ENCODE data around the gene TMEM108.

Gene TMEM108

DNA sequence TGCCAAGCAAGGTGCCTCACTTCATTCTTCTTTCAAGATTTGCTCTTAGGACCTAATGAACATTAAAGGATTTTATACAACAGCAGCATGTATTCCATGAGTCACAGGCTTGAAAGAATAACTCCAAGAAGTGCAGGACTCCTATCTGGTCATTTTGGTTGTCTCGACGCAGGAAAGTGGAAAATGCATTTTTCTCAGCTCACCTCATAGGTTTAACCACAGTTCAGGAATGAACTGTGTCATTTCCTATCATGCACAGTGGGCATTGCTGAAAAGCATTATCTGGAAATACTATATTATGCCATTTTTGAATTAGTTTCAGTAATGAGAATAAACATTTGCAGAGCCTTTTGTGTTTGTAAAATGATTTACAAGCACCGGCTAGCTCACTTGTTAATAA lies 263.0 kb downstream of the TMEM108 start:
- DNase-seq (ENCODE audit: extremely low read depth in 1 of 2, low read depth in 1 of 2): no peak

DNA sequence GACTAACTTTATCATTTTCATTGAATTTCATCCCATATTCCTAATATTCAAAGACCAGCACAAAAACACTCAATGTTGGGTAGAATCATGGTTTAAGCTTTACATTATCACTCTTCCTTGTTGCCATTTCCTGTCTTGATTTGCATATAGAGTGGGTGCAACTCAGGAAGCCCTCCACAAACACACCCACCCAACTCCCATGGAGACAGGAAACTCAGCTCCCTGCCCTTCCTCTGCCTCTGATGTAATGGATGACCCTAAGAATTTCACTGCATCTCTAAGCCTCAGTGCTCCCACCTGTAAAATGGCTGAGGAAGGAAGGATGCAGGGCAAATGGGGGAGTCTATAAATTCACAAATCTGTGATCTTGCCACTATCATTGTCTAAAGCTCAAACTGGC lies 263.5 kb downstream of the TMEM108 start:
- no peak for DNase-seq (ENCODE audit: extremely low read depth in 1 of 2, low read depth in 1 of 2)

DNA sequence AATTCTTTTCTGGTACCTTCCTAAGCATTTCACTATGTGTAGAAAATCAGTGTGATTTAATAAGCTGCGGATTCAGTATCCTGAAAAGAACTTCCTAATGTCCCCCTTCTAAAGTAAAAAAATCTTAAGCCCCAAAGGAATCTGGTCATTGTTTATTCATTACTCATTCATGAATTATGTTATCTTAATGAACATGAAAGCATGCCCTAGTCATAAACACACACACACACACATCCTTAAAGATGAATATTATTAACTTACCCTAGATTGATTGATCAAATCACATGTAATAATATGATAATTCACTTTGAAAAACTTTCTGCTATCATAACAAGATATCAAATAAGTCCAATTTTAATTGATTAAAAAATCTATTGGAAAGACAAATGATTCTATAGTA lies 265.2 kb downstream of the TMEM108 start:
- DNase-seq (ENCODE audit: extremely low read depth in 1 of 2, low read depth in 1 of 2): no peak

DNA sequence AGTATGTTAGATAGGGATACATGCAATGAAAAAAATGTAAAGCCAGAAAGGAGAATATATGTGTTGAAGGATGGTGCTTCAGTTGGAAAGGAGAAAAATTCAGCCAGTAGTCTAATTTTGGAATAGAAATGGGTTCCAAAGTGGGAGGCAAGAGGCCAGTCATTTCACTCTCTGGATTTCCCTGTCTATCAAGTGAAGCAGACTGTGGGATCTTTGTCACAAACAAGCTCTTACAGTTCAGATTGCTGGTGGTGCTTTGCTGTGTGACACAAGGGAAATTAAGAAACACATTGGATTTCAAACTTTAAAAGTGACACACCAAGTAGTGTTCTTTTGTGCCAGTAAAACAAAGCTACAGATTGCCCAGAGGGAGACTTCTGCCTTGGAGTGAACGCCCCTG lies 279.7 kb downstream of the TMEM108 start:
- DNase-seq (ENCODE audit: extremely low read depth in 1 of 2, low read depth in 1 of 2): no peak

DNA sequence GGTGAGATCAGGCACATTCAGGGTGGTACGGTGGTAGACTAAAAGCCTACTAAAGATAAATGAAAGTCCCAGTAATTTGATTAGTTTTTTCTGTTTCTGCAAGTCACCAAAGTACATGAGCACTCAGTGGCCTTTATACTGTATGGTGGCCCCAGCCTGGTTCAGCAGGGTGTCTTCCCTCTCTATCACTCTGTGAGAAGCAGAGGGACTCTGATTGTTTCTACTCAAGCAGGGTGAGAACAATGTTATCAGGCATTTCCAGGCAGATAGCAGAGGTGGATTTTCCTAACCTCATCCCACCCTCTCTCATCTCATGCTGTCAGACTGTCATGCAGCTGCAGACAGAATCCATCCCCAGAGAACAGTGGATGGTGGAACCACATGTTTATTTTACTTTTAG lies 290.2 kb downstream of the TMEM108 start:
- DNase-seq (ENCODE audit: extremely low read depth in 1 of 2, low read depth in 1 of 2): no peak

DNA sequence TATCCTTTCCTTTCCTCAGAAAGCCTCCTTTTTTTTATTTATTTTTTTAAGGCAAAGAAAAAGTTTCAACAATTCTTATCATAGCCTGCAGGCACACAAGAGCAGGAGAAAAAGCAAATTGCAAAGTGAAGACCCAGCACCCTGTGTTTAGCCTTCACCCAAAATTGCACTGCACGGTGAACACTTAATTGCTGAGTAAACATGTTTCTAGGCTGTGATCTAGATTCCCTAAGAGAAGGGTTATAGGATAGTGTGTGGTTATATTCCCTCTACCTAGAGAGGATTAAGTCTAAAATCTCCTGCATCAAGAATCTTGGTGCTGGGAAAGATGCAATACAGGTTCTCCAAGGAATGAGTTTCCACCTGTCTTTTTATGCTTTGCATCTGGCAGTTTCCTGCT lies 291.4 kb downstream of the TMEM108 start:
- no peak for DNase-seq (ENCODE audit: extremely low read depth in 1 of 2, low read depth in 1 of 2)

DNA sequence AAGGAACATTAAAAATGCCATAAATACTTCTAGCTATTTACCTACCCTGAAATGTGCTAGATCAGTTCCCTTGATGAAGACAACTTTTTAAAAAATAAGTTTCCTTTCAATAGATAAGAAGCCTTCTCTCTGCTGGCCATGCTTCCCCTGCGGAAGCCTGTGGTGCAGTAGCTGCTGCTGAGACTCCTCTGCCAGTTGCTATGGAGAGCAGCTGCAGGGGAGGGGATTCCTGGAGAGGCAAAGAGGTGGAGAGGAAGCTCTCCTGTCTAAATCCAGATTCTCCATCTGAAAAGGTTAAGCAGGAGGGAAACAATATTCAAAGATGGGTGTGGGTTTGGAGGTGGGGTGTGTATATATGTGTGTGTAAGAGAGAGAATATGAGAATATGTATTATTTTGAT lies 291.9 kb downstream of the TMEM108 start:
- DNase-seq (ENCODE audit: extremely low read depth in 1 of 2, low read depth in 1 of 2): no peak

DNA sequence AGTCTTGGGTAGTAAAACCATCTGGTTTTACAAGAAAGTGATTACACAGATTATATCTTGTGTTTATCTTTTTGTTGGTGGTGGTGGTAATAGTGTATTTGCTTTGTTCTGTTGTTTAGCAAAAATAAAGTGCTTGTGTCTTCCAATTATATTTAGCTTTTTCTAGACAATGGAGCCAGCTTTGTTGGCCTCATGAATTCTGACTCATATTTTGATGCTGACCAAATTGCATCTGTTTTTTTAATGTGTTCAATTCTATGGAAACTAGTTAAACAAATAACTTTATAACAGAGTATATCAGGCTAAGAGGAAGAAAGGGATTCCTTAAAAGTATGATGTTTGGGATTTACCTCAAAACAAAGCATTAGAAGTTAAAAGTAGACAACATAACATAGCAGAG lies 292.3 kb downstream of the TMEM108 start:
- DNase-seq (ENCODE audit: extremely low read depth in 1 of 2, low read depth in 1 of 2): no peak

DNA sequence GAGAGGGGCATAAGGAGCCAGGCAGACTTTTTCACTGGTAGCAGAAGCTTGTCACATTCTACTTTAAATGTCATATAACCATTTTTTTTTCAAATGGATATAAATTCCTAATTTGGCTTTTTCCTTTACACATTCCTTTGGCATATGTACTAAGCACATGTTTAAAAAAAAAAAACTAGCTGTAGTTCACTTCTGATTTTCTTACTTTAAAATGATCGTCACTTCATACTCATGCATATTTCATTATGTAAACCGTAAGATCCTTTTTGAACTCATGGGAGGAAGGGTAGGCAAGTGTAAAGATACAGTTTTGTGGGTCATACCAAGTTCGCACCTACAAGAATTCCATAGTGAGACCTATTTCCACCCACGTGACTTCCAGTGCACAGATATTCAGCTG lies 316.5 kb downstream of the TMEM108 start:
- DNase-seq (ENCODE audit: extremely low read depth in 1 of 2, low read depth in 1 of 2): no peak

DNA sequence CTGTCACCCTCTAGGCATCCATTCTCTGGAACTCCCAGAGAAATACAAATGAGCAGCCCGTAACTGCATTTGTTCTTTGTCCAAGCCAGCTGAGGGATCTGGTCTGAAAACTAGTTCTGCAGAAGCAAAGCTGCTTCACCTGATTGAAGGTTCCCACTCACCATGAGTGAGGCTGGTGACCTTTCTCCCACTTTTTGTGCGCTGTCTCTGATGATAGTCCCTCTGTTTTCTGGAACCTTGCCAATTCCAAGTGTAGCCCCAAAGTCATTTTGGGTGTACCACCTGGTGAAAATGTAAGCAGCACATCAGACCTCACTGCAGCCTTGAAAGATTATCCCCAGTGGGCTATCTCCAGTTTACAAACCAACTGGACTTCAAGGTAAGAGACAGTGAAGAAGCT lies 322.3 kb downstream of the TMEM108 start:
- no peak for DNase-seq (ENCODE audit: extremely low read depth in 1 of 2, low read depth in 1 of 2)

DNA sequence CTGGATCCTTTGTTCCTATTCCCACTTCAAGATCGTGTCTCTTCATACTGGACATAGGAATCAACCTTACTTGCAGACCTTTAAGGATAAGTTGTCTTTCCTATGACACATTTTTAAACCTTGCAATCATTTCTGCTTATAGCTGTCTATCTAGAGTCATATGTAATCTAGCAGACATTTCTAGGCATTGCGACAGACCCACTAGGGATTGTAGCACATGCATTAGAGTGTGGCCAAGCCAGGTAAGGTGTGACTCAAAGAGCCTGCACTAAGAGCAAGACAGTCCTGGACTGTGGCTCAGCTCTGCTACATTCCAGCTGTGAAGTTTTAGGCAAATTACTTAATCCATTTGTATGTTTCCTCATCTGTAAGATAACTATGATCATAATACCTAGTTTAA lies 322.8 kb downstream of the TMEM108 start:
- DNase-seq (ENCODE audit: extremely low read depth in 1 of 2, low read depth in 1 of 2): no peak

DNA sequence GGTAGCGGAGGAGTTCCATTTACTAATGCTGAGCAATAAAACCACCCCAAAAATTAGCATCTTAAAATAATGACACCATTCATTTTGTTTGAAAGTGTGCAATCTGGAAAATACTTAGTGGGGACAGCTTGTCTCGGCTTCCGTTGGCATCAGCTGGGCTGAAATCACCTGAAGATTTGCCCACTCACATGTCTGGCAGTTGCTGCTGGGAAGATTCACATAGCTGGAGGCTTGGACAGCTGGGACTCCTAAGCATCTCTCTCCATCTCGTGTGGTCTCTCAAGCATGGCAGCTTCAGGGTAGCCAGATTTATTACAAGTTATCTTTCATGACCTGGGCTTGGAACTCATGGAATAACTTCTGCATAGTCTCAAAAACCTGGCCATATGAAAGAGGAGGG lies 323.2 kb downstream of the TMEM108 start:
- no peak for DNase-seq (ENCODE audit: extremely low read depth in 1 of 2, low read depth in 1 of 2)

DNA sequence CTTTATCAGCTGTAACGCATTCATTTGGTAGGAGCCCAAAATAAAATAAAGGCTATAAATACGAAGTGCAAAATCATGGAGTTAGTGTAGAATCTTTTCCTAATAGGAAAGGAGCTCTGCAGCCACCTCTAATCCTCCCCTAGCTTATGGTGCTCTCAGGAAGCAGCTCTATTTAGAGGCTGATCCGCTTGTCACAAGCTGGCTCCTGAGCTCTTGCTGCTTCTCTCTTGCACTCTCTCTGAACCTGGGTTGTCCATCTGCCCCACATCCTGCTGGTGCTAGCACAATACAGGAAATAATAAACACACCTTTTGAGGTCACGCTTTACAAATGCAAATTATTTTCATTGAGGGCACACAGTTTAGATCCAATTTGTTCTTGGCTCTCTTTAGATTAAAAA lies 324.3 kb downstream of the TMEM108 start:
- DNase-seq (ENCODE audit: extremely low read depth in 1 of 2, low read depth in 1 of 2): no peak

DNA sequence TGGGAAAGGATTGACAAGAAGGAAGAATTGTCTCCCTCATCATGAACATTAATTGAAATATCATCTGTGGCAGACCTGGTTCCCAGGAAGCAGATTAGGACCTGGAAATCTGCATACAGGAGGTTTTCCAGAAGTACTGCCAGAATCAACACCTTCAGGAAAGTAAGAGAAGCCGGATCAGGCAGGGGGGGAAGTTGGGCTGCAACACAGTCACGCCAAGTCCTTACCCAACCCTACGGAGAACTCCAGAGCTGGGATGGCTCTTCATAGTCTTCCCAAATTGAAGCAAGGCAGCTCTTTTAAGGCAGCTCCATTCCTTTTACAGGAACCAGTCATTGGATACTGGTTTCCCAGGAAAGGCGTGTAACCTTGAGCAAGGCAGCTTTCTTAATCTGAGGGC lies 326.5 kb downstream of the TMEM108 start:
- DNase-seq (ENCODE audit: extremely low read depth in 1 of 2, low read depth in 1 of 2): no peak

DNA sequence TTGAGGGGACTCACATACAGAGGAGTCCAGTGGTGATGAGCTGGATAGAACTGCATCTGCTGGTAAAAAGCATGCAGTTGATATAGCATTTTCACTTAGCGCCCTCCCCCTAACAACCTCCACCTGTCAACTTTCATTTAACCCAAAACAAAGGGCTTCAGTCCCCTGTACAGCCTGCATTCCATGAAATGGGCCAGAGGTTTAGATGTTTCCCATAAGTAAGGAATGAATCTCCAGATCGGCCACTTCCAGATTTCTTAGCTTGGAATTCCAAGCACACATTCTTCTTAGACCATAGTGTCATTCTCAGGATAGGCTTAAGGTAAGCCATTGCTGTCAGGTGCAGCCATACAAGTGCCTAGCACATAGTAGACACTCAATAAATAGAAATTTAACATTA lies 328.7 kb downstream of the TMEM108 start:
- DNase-seq (ENCODE audit: extremely low read depth in 1 of 2, low read depth in 1 of 2): no peak

DNA sequence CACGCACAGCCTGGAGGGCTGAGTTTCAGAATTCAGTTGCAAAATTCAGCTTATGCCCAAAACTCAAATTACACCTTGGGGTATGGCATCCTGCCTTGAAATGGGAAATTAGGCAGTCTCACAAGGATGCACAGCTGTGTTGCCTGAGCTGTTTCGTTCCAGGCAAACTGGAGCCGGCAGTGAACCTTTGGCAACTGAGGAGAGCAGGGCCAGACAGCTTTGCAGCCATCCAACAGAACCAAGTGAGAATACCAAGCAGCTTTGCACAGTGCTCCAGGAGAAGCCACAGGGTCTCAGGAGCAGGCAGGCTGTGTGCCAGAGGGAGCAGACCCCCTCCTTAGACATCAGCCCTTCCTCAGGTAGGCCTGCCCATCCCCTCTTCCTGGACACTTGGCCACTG lies 329.2 kb downstream of the TMEM108 start:
- no peak for DNase-seq (ENCODE audit: extremely low read depth in 1 of 2, low read depth in 1 of 2)

DNA sequence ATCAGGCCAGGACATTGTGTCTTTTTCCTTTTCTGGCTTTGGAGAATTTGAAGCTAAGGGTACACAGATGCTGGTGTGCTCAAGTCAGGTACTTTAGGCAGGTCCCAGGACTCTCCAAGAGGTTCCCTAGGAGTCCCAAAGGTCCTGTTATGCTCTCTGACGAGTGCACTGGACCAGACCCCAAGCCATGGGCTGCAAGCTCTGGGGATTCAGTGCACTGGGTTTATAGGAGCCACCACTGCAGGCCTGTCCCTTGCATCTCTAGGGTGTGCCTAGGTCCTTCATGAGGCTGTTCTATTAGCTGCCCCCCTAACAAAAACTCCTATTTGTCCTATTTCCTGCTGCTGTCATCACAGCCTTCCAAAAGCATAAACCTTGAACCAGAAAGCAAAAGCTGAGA lies 329.8 kb downstream of the TMEM108 start:
- DNase-seq (ENCODE audit: extremely low read depth in 1 of 2, low read depth in 1 of 2): no peak

DNA sequence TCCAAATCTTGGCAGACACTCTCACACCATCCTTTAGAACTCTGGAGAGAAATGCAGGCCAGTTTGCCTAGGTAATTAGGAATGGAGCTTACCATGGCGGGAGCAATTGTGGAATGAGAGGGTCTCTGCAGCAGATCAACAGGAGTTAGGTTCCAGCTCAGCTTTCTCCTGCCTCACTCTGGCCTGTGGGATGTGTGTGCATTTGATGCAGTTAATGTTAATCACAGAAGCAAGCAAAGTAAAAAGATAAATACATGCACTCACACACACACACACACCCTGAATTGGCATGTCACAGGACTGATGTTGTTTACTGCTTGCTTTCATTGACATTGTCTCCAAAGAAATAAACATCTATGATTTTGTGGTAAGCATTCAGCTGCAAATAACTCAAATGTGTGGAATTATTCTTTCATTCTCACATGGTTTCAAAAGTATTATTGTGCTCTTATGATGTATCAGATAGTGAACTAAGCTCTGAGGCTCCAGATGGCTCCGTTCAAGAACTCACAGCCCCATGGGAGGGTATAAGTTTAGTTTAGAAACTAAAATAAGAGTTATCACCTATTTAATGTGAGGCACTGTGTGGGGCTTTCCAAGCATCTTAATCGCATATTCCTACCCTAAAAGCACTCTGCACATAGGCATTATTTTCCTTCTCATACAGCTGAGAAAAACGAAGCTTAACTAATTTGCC lies 330.3 kb downstream of the TMEM108 start:
- DNase-seq (ENCODE audit: extremely low read depth in 1 of 2, low read depth in 1 of 2): no peak

DNA sequence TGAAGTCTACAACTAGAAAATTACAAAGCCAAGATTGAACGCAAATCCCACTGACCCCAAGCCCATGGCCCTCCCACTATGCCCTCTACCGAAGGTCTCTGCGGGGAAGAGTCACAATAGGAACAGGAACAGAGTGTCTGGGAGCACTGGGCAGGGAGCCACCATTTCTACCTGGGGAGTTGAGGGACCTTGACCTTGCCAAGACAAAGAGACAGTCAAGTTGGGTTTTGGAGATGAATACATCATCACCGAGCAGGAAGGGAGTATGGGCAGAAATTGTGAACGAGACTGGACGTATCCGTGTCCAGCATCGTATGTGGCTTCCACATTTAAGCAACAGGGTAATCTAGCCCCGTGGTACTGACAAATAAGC lies 330.9 kb downstream of the TMEM108 start:
- DNase-seq (ENCODE audit: extremely low read depth in 1 of 2, low read depth in 1 of 2): no peak

DNA sequence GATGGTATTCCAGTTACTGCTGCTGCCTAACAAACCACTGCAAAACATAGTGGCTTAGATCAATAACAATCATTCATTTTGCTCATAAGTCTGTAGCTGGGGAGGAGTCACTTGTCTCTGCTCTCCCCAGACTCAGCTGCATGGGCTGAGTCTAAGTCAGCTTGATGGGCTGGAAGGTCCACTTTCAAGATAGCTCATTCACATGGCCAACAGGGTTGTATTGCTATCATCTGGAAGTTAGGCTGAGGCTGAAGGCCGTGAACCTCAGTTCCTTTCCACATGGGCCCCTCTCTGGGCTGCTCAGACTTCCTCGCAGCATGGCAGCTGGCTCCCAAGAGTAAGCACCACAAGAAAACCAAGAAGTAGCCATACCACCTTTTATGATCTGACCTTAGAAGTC lies 333.0 kb downstream of the TMEM108 start:
- DNase-seq (ENCODE audit: extremely low read depth in 1 of 2, low read depth in 1 of 2): no peak

DNA sequence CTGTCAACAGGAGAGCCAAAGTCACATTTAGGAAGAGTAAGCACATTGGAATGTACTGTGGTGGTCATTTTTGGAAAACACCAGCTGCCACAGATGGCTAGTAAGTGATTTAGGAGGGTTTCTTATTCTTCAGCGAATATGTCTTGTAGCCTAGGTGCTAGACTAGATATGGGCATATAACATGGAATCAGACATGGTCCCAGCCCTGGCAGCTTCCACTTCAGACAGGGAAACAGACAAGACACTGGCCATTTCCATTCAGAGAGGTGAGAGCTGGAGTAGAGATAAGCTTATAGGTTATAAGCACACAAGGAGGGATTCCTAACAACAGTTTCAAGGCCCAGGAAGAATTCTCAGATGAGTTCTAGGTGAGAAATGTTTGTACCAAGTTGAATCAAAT lies 333.5 kb downstream of the TMEM108 start:
- no peak for DNase-seq (ENCODE audit: extremely low read depth in 1 of 2, low read depth in 1 of 2)

DNA sequence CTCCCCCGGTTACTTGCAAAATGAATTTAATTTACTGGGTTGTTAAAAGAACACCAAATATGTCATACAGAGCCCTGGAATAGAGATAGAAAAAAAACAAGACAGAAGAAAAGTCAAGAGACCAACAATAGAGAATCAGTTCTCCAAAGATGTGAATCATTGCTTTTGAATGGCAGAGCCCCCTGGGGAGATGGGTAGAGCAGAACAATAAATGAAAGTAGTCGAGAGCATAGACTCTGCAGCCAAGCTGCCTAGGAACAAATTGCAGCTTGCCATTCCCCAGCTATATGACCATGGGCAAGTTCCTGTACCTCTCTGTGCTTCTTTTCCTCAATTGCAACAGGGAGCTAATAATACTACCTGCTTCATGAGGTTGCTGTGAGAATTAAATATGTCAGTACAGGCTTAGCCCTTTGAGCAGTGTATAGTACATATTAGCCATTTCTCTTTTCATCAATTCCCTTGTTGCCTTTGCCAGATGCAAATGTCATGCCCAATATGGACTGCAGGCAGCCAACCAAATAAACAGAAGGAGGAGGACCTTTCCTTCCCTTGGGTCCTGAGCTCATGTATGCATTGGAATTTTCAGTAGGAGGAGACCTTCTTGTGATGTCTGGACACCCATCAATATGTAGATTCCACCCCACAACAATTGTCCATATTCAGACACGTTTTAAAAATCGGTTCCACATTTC lies 336.7 kb downstream of the TMEM108 start:
- no peak for DNase-seq (ENCODE audit: extremely low read depth in 1 of 2, low read depth in 1 of 2)

DNA sequence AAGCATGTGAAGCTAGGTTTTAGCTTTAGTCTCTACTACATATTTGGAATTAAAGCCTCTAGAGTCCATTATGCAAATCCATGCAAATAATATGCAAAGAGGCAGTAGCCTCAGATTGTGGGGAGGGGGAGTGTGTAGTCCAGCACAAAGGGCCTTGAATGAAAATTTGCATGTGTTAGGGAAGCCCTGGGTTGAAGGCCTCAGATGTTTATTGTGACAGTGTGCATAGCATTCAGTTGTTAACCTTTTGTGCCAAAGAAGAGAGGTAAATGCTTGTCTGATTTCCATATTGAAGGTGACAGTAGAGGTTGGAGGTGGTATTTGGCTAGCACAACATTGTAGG lies 337.2 kb downstream of the TMEM108 start:
- DNase-seq (ENCODE audit: extremely low read depth in 1 of 2, low read depth in 1 of 2): no peak

Measured in stimulated activated CD8-positive, alpha-beta memory T cell treated with anti-CD3 and anti-CD28 coated beads, Interleukin-7, amount 100 ng/mL, for 48 hours (primary cell).